ENCODE data around the gene GKN2.
"Not testable (repeated sequence)": the region's sequence is repeated elsewhere in the genome, so short reads cannot be mapped to it uniquely, and the experiment has no call there.

GRCh38 chr2:68895981-68896380 lies 56.7 kb downstream of the GKN2 start:
- TF ChIP-seq CTCF (IDR thresholded peaks at IDR 0.05; ENCODE audit: low read length); EZH2 (optimal IDR thresholded peaks at IDR 0.05; ENCODE audit: low read depth, low read length); EZH2phosphoT487 (IDR thresholded peaks at IDR 0.05; ENCODE audit: low read length): not testable (repeated sequence)
